ENCODE results near the gene ABHD17A.

DNA sequence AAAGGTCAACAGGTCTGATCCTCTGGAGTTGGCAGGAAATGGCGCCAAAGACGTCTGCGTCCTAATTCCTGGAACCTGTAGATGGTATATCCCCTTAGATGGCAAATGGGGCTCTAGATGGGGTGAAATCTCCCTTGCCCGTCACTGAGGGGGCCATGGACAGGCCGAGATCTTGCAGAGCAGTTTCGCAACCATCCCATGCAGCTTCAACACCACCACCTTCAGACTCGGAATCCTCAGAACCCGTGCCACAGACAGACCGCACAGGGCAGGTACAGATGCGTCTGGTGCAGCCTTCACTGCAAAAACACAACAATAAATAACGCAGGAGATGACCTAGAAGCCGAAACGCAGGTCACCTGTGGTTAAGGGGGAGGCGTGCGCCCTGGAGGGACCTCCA lies 54.7 kb downstream of the ABHD17A start:
- TF ChIP-seq, protein P1, sequence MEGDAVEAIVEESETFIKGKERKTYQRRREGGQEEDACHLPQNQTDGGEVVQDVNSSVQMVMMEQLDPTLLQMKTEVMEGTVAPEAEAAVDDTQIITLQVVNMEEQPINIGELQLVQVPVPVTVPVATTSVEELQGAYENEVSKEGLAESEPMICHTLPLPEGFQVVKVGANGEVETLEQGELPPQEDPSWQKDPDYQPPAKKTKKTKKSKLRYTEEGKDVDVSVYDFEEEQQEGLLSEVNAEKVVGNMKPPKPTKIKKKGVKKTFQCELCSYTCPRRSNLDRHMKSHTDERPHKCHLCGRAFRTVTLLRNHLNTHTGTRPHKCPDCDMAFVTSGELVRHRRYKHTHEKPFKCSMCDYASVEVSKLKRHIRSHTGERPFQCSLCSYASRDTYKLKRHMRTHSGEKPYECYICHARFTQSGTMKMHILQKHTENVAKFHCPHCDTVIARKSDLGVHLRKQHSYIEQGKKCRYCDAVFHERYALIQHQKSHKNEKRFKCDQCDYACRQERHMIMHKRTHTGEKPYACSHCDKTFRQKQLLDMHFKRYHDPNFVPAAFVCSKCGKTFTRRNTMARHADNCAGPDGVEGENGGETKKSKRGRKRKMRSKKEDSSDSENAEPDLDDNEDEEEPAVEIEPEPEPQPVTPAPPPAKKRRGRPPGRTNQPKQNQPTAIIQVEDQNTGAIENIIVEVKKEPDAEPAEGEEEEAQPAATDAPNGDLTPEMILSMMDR (IDR thresholded peaks at IDR 0.05): no peak
- TF ChIP-seq, protein P2, sequence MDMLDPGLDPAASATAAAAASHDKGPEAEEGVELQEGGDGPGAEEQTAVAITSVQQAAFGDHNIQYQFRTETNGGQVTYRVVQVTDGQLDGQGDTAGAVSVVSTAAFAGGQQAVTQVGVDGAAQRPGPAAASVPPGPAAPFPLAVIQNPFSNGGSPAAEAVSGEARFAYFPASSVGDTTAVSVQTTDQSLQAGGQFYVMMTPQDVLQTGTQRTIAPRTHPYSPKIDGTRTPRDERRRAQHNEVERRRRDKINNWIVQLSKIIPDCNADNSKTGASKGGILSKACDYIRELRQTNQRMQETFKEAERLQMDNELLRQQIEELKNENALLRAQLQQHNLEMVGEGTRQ (IDR thresholded peaks at IDR 0.05; ENCODE audit: borderline replicate concordance, low read depth, low read length): no peak
- TF ChIP-seq FOSL2 (IDR thresholded peaks at IDR 0.05; ENCODE audit: borderline replicate concordance, low read depth): no peak
- TF ChIP-seq MXI1 (IDR thresholded peaks at IDR 0.05; ENCODE audit: low read depth, low read length): no peak
- no peak for TF ChIP-seq RFX5 (IDR thresholded peaks at IDR 0.05; ENCODE audit: low read length)
- TF ChIP-seq NRF1 (IDR thresholded peaks at IDR 0.05; ENCODE audit: low read depth, low read length): no peak
- TF ChIP-seq JUND (IDR thresholded peaks at IDR 0.05): no peak
